ENCODE measurements around the gene JAML.

Gene JAML

DNA sequence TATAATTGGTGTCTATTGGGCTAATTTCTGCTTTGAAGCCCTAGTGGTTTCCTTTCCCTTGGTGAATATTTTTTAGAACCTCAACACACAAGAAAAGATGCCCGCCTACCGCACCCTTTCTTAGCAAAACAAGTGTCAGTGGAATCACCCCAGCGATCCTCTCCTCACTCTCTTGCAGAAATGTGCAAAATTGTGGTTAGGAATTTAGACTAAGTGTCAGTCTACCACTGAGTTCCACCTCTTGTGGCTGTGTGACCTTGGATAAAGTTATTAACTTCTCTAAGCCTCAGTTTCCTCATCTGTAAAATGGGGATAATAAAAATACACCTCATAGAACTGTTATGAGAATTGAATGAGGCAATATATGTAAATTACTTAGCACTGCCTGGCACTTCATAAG lies 5.3 kb upstream of the JAML start:
- peaks cover 25% of the 10 kb centered on the region for H3K36me3 ChIP-seq (ENCODE audit: control insufficient read depth, insufficient read depth, low read length)
- H3K27ac ChIP-seq (ENCODE audit: insufficient read depth, low read length, poor library complexity, severe bottlenecking), result peak overlapping the region; percentile 65
- H3K4me1 ChIP-seq (ENCODE audit: control insufficient read depth, insufficient read depth, low read length, poor library complexity, severe bottlenecking), result peaks cover 46% of the 10 kb centered on the region
- DNase-seq, result peak; percentile 25 to 50 (median 37)
- no peak overlapping the region for H3K4me3 ChIP-seq (ENCODE audit: insufficient read depth, low read depth, low read length, poor library complexity, severe bottlenecking)
- H3K27me3 ChIP-seq (replicated peaks; ENCODE audit: control insufficient read depth, insufficient read depth, low read length, poor library complexity, severe bottlenecking), result no peaks in the 10 kb centered on the region
- H3K9me3 ChIP-seq (ENCODE audit: control insufficient read depth, low read length), result no peaks in the 10 kb centered on the region

DNA sequence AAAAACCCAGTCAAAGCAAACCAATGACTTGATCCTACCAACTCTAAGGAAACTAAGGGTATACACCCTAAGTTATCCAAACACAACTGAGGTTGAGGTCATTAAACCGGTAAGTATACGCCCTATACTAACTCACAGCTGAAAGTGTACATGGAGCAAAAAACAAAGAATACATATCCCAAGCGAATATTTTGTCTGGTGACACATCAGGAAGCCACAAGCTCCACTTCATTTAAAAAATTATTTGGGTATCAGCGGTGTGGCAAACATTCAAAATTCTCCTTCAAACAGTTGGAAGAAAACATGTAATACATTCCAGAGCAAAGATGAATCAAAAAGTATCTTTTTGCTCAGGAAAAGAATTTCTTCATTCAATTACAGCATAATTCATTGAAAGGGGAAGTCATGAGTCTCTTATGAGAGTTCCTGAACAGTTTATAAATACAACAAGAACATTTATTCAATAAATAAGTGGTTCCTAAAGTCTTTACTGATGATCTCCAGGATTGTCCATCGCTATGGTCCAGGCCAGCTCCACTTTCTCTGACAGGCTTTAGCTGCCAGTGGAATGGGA lies 4.5 kb upstream of the JAML start:
- H3K27ac ChIP-seq (ENCODE audit: insufficient read depth, low read length, poor library complexity, severe bottlenecking), result peak overlapping the region; percentile 65

DNA sequence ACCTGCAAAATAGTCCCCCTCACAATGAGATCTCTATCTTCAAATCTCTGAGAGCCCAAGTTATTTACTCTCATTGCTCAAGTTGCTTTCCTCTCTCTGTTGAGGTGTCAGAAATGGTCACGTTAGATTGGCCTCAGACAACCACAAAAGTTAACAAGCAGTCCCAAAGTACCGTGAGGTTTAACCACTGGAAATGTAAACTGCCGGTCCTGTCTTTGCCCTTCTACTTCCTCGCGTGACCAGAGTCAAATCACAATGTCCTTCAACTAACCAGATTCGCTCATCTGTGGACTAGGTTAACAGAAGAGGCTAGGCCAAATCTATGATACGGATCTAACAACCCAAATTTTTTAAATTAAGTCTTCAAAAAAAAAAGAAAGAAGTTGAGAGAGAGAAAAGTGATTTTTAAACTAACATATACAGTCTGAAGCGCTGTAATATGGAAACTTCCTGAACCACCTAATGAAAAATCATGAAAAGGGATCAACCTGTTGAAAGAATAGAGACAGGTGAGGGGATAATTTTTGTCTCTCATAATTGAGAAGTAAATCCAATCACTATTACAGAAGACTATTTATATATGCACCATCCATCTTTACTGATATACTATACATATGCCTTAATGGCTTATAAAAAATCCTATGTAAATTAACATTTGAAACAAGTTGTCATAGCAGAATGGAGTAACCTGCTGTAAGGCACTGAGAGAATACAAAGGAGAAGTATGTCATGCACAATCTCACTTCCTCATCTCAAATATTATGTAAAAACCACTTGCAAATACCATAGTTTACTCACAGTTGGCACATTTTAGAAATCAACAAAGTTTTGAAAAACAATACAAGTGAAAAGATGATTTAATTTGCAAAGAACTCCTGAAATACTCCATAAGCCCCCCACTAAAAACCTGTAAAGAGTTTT lies 3.3 kb upstream of the JAML start:
- H3K36me3 ChIP-seq (ENCODE audit: control insufficient read depth, insufficient read depth, low read length), result peaks cover 10% of the 10 kb centered on the region
- no peaks in the 10 kb centered on the region for H3K9me3 ChIP-seq (ENCODE audit: control insufficient read depth, low read length)
- peaks cover 46% of the 10 kb centered on the region for H3K4me1 ChIP-seq (ENCODE audit: control insufficient read depth, insufficient read depth, low read length, poor library complexity, severe bottlenecking)
- no peaks in the 10 kb centered on the region for H3K27me3 ChIP-seq (replicated peaks; ENCODE audit: control insufficient read depth, insufficient read depth, low read length, poor library complexity, severe bottlenecking)
- no peak for DNase-seq
- H3K4me3 ChIP-seq (ENCODE audit: insufficient read depth, low read depth, low read length, poor library complexity, severe bottlenecking), result peak overlapping the region; percentile 5
- peak overlapping the region; percentile 65 for H3K27ac ChIP-seq (ENCODE audit: insufficient read depth, low read length, poor library complexity, severe bottlenecking)

More for the DNA sequence above, 4.5 kb upstream of the JAML start:
- H3K27me3 ChIP-seq (replicated peaks; ENCODE audit: control insufficient read depth, insufficient read depth, low read length, poor library complexity, severe bottlenecking), result no peaks in the 10 kb centered on the region
- H3K4me3 ChIP-seq (ENCODE audit: insufficient read depth, low read depth, low read length, poor library complexity, severe bottlenecking), result no peak overlapping the region
- peaks cover 46% of the 10 kb centered on the region for H3K4me1 ChIP-seq (ENCODE audit: control insufficient read depth, insufficient read depth, low read length, poor library complexity, severe bottlenecking)
- DNase-seq, result no peak
- H3K36me3 ChIP-seq (ENCODE audit: control insufficient read depth, insufficient read depth, low read length), result peaks cover 19% of the 10 kb centered on the region
- no peaks in the 10 kb centered on the region for H3K9me3 ChIP-seq (ENCODE audit: control insufficient read depth, low read length)

DNA sequence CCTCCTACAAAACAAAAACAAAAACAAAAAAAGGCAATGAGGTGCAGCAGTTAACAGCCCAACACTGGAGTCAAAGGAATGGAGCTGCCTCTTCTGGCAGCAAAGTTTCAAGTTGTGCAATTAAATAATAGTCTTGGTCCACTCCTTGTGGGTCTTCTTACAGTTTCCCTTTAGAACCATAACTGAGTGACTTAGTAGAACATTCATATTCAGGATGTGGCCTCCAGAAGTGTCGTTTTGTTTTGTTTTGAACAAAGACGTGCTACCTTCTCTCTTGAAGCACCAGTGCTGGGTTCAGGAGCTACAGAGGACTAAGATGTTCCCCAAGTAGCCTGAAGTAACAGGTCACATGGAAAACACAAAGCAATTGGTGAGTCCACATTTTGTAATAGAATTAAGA lies 2.0 kb upstream of the JAML start:
- H3K27me3 ChIP-seq (replicated peaks; ENCODE audit: control insufficient read depth, insufficient read depth, low read length, poor library complexity, severe bottlenecking), result no peaks in the 10 kb centered on the region
- peaks cover 4% of the 10 kb centered on the region for H3K36me3 ChIP-seq (ENCODE audit: control insufficient read depth, insufficient read depth, low read length)
- no peak for DNase-seq
- peak overlapping the region; percentile 65 for H3K27ac ChIP-seq (ENCODE audit: insufficient read depth, low read length, poor library complexity, severe bottlenecking)
- peaks cover 52% of the 10 kb centered on the region for H3K4me1 ChIP-seq (ENCODE audit: control insufficient read depth, insufficient read depth, low read length, poor library complexity, severe bottlenecking)
- no peaks in the 10 kb centered on the region for H3K9me3 ChIP-seq (ENCODE audit: control insufficient read depth, low read length)
- H3K4me3 ChIP-seq (ENCODE audit: insufficient read depth, low read depth, low read length, poor library complexity, severe bottlenecking), result no peak overlapping the region

DNA sequence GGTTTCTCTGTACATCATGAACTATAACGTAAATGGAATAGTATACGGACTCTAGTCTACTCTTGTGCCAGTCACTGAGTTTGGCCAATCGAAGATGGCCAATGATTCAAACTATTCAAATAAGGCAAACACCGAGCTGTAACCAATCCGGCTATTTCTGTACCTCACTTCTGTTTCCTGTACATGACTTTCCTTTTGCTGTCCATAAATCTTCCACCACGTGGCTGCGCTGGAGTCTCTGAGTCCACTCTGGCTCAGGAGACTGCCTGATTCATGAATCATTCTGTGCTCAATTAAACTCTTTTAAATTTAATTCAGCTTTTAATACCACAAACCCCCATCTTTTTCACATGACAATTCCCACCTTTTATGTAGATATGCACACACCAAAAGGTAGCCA lies 1.5 kb upstream of the JAML start:
- peak overlapping the region; percentile 65 for H3K27ac ChIP-seq (ENCODE audit: insufficient read depth, low read length, poor library complexity, severe bottlenecking)
- no peaks in the 10 kb centered on the region for H3K27me3 ChIP-seq (replicated peaks; ENCODE audit: control insufficient read depth, insufficient read depth, low read length, poor library complexity, severe bottlenecking)
- H3K9me3 ChIP-seq (ENCODE audit: control insufficient read depth, low read length), result no peaks in the 10 kb centered on the region
- peaks cover 4% of the 10 kb centered on the region for H3K36me3 ChIP-seq (ENCODE audit: control insufficient read depth, insufficient read depth, low read length)
- H3K4me3 ChIP-seq (ENCODE audit: insufficient read depth, low read depth, low read length, poor library complexity, severe bottlenecking), result no peak overlapping the region
- peaks cover 57% of the 10 kb centered on the region for H3K4me1 ChIP-seq (ENCODE audit: control insufficient read depth, insufficient read depth, low read length, poor library complexity, severe bottlenecking)
- DNase-seq, result no peak

DNA sequence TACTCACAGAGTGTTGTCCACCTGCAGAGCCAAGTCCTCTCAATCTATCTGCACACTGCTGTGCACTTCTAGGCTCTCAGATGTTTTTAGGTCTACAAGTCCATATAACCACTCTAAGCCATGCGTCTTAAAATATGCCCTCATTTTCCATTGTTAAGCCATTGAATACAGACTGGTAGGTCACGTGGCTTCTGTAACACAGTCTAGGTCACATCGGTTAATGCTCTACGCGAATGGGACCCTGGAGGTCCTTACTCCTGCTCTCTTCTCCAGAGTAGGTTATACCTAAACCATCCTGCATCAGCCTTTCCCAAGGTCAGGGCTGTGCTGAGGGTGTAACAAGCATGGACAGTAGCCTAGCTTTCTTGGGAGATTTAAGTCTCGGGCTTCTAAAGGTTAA lies 819 bp downstream of the JAML start:
- H3K27ac ChIP-seq (ENCODE audit: insufficient read depth, low read length, poor library complexity, severe bottlenecking), result peak overlapping the region; percentile 69
- no peak for DNase-seq
- H3K4me3 ChIP-seq (ENCODE audit: insufficient read depth, low read depth, low read length, poor library complexity, severe bottlenecking), result peak overlapping the region; percentile 48
- no peaks in the 10 kb centered on the region for H3K9me3 ChIP-seq (ENCODE audit: control insufficient read depth, low read length)
- H3K4me1 ChIP-seq (ENCODE audit: control insufficient read depth, insufficient read depth, low read length, poor library complexity, severe bottlenecking), result peaks cover 63% of the 10 kb centered on the region
- peaks cover 4% of the 10 kb centered on the region for H3K36me3 ChIP-seq (ENCODE audit: control insufficient read depth, insufficient read depth, low read length)
- no peaks in the 10 kb centered on the region for H3K27me3 ChIP-seq (replicated peaks; ENCODE audit: control insufficient read depth, insufficient read depth, low read length, poor library complexity, severe bottlenecking)

DNA sequence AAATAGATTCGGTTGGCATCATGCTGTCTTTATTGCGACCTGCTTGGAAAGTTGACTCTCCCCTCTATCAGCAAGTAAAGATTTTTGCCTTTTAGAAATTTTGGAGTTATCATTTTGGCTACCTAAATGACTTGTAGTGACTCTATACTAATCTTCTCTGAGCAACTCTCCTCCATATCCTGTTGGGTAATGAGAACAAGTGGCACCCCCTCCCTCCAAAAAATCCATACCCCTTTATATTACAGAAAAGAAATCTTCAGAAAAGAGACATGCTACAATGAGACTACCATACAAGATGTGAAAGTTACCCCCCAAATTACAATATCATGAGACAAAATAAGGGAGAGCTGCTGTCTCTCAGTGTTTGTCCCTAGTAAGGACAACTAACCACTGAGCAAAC lies 1.2 kb downstream of the JAML start:
- Histone ChIP-seq H3K27me3 (replicated peaks; ENCODE audit: control insufficient read depth, insufficient read depth, low read length, poor library complexity, severe bottlenecking) (no peaks in the 10 kb centered on the region), H3K27ac (ENCODE audit: insufficient read depth, low read length, poor library complexity, severe bottlenecking) (peak overlapping the region; percentile 69), H3K9me3 (ENCODE audit: control insufficient read depth, low read length) (no peaks in the 10 kb centered on the region), H3K4me1 (ENCODE audit: control insufficient read depth, insufficient read depth, low read length, poor library complexity, severe bottlenecking) (peaks cover 65% of the 10 kb centered on the region), H3K36me3 (ENCODE audit: control insufficient read depth, insufficient read depth, low read length) (peaks cover 4% of the 10 kb centered on the region), H3K4me3 (ENCODE audit: insufficient read depth, low read depth, low read length, poor library complexity, severe bottlenecking) (peak overlapping the region; percentile 48)
- DNase-seq, result no peak

DNA sequence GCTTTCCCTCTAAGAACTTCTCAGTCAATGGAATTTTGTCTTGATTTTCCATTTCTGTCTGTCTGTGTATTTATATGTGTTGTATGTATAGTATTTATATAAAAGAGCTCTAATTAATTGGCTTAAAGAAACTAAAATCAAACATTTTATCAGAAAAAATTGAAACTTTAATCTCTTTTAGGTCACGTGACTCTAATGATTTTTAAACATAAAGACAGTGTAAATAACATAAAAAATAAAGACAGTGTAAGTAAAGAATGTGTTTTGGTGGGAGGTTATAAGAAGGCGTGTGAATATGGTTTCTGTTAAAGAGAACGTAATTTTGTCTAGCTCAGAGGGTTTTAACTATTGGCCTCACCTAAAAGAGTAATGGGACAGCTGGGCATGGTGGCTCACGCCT lies 2.4 kb downstream of the JAML start:
- Histone ChIP-seq H3K36me3 (ENCODE audit: control insufficient read depth, insufficient read depth, low read length) (peaks cover 4% of the 10 kb centered on the region), H3K27ac (ENCODE audit: insufficient read depth, low read length, poor library complexity, severe bottlenecking) (peak overlapping the region; percentile 69), H3K4me1 (ENCODE audit: control insufficient read depth, insufficient read depth, low read length, poor library complexity, severe bottlenecking) (peaks cover 61% of the 10 kb centered on the region)

DNA sequence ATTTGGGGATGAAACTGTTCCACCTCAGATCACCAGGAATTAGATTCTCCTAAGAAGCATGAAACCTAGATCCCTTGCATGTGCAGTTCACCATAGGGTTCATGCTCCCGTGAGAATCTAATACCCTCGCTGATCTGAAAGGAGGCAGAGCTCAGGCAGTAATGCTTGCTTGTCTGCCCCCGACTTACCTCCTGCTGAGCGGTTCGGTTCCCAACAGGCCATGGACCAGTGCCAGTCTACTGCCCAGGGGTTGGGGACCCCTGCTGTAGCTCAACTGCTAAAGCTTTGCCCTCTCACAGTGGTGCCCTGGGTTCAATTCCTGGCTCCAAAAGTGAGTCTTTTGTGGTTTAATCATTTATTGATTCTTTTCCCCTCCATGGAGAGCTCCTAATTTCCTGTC lies 3.4 kb downstream of the JAML start:
- DNase-seq, result no peak
- Histone ChIP-seq H3K4me1 (ENCODE audit: control insufficient read depth, insufficient read depth, low read length, poor library complexity, severe bottlenecking) (peaks cover 61% of the 10 kb centered on the region), H3K27ac (ENCODE audit: insufficient read depth, low read length, poor library complexity, severe bottlenecking) (no peak overlapping the region), H3K9me3 (ENCODE audit: control insufficient read depth, low read length) (no peaks in the 10 kb centered on the region), H3K4me3 (ENCODE audit: insufficient read depth, low read depth, low read length, poor library complexity, severe bottlenecking) (no peak overlapping the region), H3K27me3 (replicated peaks; ENCODE audit: control insufficient read depth, insufficient read depth, low read length, poor library complexity, severe bottlenecking) (no peaks in the 10 kb centered on the region), H3K36me3 (ENCODE audit: control insufficient read depth, insufficient read depth, low read length) (peaks cover 3% of the 10 kb centered on the region)

More for the DNA sequence above, 2.4 kb downstream of the JAML start:
- Histone ChIP-seq H3K27me3 (replicated peaks; ENCODE audit: control insufficient read depth, insufficient read depth, low read length, poor library complexity, severe bottlenecking) (no peaks in the 10 kb centered on the region), H3K4me3 (ENCODE audit: insufficient read depth, low read depth, low read length, poor library complexity, severe bottlenecking) (no peak overlapping the region), H3K9me3 (ENCODE audit: control insufficient read depth, low read length) (no peaks in the 10 kb centered on the region)
- no peak for DNase-seq

DNA sequence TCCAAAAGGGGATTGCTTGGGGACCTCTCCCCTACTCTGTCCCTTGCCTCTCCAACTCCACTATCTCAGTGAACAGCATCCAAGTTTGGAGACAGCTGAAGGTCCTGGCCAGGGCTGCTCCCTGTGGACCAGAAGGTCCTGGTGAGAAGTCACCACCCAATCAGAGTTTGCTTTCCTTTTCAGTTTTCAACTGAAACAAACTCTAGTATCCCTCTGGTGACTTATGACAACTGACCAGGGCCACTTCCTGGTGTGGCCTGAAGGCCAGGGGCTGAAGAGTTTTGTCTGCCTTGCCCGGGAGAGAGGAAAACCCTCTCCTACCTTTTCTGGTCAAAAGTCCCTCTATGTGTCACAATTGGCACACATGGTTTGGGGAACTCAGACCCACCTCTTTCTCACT lies 5.1 kb downstream of the JAML start:
- peak overlapping the region; percentile 4 for H3K4me3 ChIP-seq (ENCODE audit: insufficient read depth, low read depth, low read length, poor library complexity, severe bottlenecking)
- H3K9me3 ChIP-seq (ENCODE audit: control insufficient read depth, low read length), result no peaks in the 10 kb centered on the region
- no peaks in the 10 kb centered on the region for H3K36me3 ChIP-seq (ENCODE audit: control insufficient read depth, insufficient read depth, low read length)
- no peak overlapping the region for H3K27ac ChIP-seq (ENCODE audit: insufficient read depth, low read length, poor library complexity, severe bottlenecking)
- no peaks in the 10 kb centered on the region for H3K27me3 ChIP-seq (replicated peaks; ENCODE audit: control insufficient read depth, insufficient read depth, low read length, poor library complexity, severe bottlenecking)
- H3K4me1 ChIP-seq (ENCODE audit: control insufficient read depth, insufficient read depth, low read length, poor library complexity, severe bottlenecking), result peaks cover 64% of the 10 kb centered on the region
- DNase-seq, result no peak

All from effector memory CD4-positive, alpha-beta T cell (primary cell).